HCT116 (cell line): ENCODE results near the gene SPATA17. TPM values are rescaled to one million over a fixed set of nuclear protein-coding genes. Genes with fewer than 3 reads are reported as not detected.

Experiments used
- ATAC-seq: fragments of 200-7000 bp; cut with Tn5 transposase; 2 replicates; pipeline ENCODE4 v1.9.1; 2020; ENCODE audit warnings: mild to moderate bottlenecking, moderate library complexity
- BruUV-seq: library from RNA; stranded (reverse); fragments of 400-500 nt; replicated peaks from 2 replicates; lab custom pipeline; 2021; lab: Mats Ljungman, UMichigan
- CTCF ChIA-PET: fragments of 300-600 bp; sonication (Branson Sonifier 250); formaldehyde crosslinking; loops from one replicate; lab custom pipeline; 2021; ENCODE audit warnings: antibody characterized with exemption; lab: Charles Lee
- POLR2A ChIA-PET: fragments of 300-600, 350-600 bp; sonication (Branson Sonifier 250); formaldehyde crosslinking; loops from one replicate; lab custom pipeline; 2021; ENCODE audit warnings: antibody characterized with exemption; lab: Charles Lee
- RAD21 ChIA-PET, 2 experiments: fragments of 300-600 bp; sonication (Branson Sonifier 250); formaldehyde crosslinking; loops; one replicate each; lab custom pipeline; 2023; ENCODE audit warnings: low total read pairs in 2 of 2; ENCODE audit not compliant: uncharacterized antibody in 2 of 2, unreplicated experiment in 2 of 2, low non-redundant PET in 1 of 2; lab: Charles Lee
- DNase-seq: peaks from one replicate; pipeline ENCODE4 v3.0.0-alpha.2; 2010; ENCODE audit warnings: low read depth, low spot score
- H2AFZ ChIP-seq: fragments of 200-600 bp; shearing (Covaris generic), sonication (generic); 2 replicates; pipeline ENCODE4 v1.6.1; 2017; ENCODE audit warnings: low read depth, mixed run types, mixed read lengths, antibody characterized with exemption, low read length; ENCODE audit not compliant: poor library complexity, severe bottlenecking
- H3K27ac ChIP-seq: 2 replicates; pipeline ENCODE4 v1.5.1; 2012; ENCODE audit warnings: low read depth, low read length
- H3K27me3 ChIP-seq: fragments of 200-600 bp; sonication (generic); 2 replicates; pipeline ENCODE4 v1.6.1; 2016; ENCODE audit warnings: mixed run types, low read length, mixed read lengths; ENCODE audit not compliant: insufficient read depth
- H3K36me3 ChIP-seq, 2 experiments: fragments of 200-500 bp in 1 of 2; fragments of 200-600 bp in 1 of 2; sonication (Bioruptor generic) in 1 of 2; sonication (generic) in 1 of 2; 2 replicates each; pipeline versions ENCODE4 v1.5.1 to v1.6.1; 2014 to 2016; ENCODE audit warnings: low read length in 2 of 2, inconsistent platforms in 1 of 2, mixed read lengths in 1 of 2, mixed run types in 1 of 2; ENCODE audit not compliant: insufficient read depth in 2 of 2, control insufficient read depth in 1 of 2
- H3K4me1 ChIP-seq, 2 experiments: fragments of 200-600 bp in 1 of 2; sonication (generic) in 1 of 2; 2 replicates each; pipeline versions ENCODE4 v1.5.1 to v1.6.1; 2012 to 2017; ENCODE audit warnings: low read length in 2 of 2, inconsistent platforms in 1 of 2, mild to moderate bottlenecking in 1 of 2, mixed read lengths in 1 of 2, mixed run types in 1 of 2, moderate library complexity in 1 of 2; ENCODE audit not compliant: insufficient read depth in 2 of 2, control insufficient read depth in 1 of 2
- H3K4me2 ChIP-seq: fragments of 200-600 bp; sonication (generic); 2 replicates; pipeline ENCODE4 v1.6.1; 2017; ENCODE audit warnings: mixed run types, low read length, mixed read lengths
- H3K4me3 ChIP-seq, 2 experiments: fragments of 200-600 bp in 1 of 2; sonication (generic) in 1 of 2; replicated peaks in 1 of 2; 2 replicates each; pipeline ENCODE4 v1.5.1; 2011 to 2016; ENCODE audit warnings: low read length in 2 of 2, control low read depth in 1 of 2, low read depth in 1 of 2, mild to moderate bottlenecking in 1 of 2, mixed read lengths in 1 of 2, mixed run types in 1 of 2
- H3K79me2 ChIP-seq: fragments of 200-600 bp; sonication (generic); 2 replicates; pipeline ENCODE4 v1.6.1; 2017; ENCODE audit warnings: mild to moderate bottlenecking, mixed run types, low read length, moderate library complexity, mixed read lengths; ENCODE audit not compliant: insufficient read depth
- H3K9ac ChIP-seq: fragments of 200-600 bp; sonication (generic); 2 replicates; pipeline ENCODE4 v1.6.1; 2016; ENCODE audit warnings: low read length, mixed read lengths
- H3K9me2 ChIP-seq: fragments of 200-600 bp; sonication (generic), shearing (Covaris generic); 2 replicates; pipeline ENCODE4 v1.6.1; 2017; ENCODE audit warnings: mixed run types, mild to moderate bottlenecking, moderate library complexity; ENCODE audit not compliant: insufficient read depth
- H3K9me3 ChIP-seq, 2 experiments: fragments of 200-500 bp in 1 of 2; fragments of 200-600 bp in 1 of 2; sonication (Bioruptor generic) in 1 of 2; sonication (generic) in 1 of 2; 2 replicates each; pipeline ENCODE4 v1.6.1; 2014 to 2017; ENCODE audit warnings: low read length in 2 of 2, mixed read lengths in 2 of 2, inconsistent platforms in 1 of 2, low read depth in 1 of 2, mild to moderate bottlenecking in 1 of 2, mixed run types in 1 of 2, moderate library complexity in 1 of 2; ENCODE audit not compliant: control insufficient read depth in 1 of 2, insufficient read depth in 1 of 2
- H4K20me1 ChIP-seq: fragments of 200-600 bp; sonication (generic), shearing (Covaris generic); 2 replicates; pipeline ENCODE4 v1.6.1; 2017; ENCODE audit warnings: mixed run types, mild to moderate bottlenecking, moderate library complexity; ENCODE audit not compliant: insufficient read depth
- ELF1 ChIP-seq: IDR thresholded peaks from 2 replicates; pipeline ENCODE4 v1.6.1; 2012; ENCODE audit warnings: low read depth, borderline replicate concordance
- EZH2 ChIP-seq: fragments of 200-600 bp; sonication (generic); IDR thresholded peaks from 2 replicates; pipeline ENCODE4 v1.6.1; 2017; ENCODE audit warnings: antibody characterized with exemption, mixed run types
- EZH2phosphoT487 ChIP-seq: fragments of 200-600 bp; IDR thresholded peaks from 2 replicates; pipeline ENCODE4 v1.6.1; 2018; ENCODE audit warnings: antibody characterized with exemption, borderline replicate concordance
- FOSL1 ChIP-seq: IDR thresholded peaks from 2 replicates; pipeline ENCODE4 v1.6.1; 2012; ENCODE audit warnings: low read depth
- JUND ChIP-seq: IDR thresholded peaks from 2 replicates; pipeline ENCODE4 v1.6.1; 2012
- POLR2A ChIP-seq: IDR thresholded peaks from 2 replicates; pipeline ENCODE4 v1.7.0; 2011; ENCODE audit warnings: borderline replicate concordance; ENCODE audit not compliant: insufficient read depth, insufficient read length; ENCODE audit errors: extremely low read depth
- RAD21 ChIP-seq: IDR thresholded peaks from 2 replicates; pipeline ENCODE4 v1.6.1; 2012; ENCODE audit warnings: low read depth, mild to moderate bottlenecking
- SRF ChIP-seq: IDR thresholded peaks from 2 replicates; pipeline ENCODE4 v1.6.1; 2012; ENCODE audit warnings: low read depth
- TCF7L2 ChIP-seq: IDR thresholded peaks from 2 replicates; pipeline ENCODE4 v1.7.0; 2011; ENCODE audit warnings: borderline replicate concordance, inconsistent platforms; ENCODE audit not compliant: insufficient read depth, insufficient read length; ENCODE audit errors: extremely low read depth
- intact Hi-C: fragments of 100-400 bp; cut with micrococcal nuclease; formaldehyde crosslinking; loops from 2 replicates; pipeline ENCODE4 v1.10.0; 2022
- total RNA-seq: library from RNA; stranded (reverse); gene quantifications from one replicate; pipeline ENCODE4 v1.2.1, GENCODE V29; 2021; ENCODE audit not compliant: unreplicated experiment
- TF ChIP-seq, protein P1 (sequence below), 3 experiments: fragments of 200-600 bp in 1 of 3; sonication (generic) in 1 of 3; IDR thresholded peaks in 2 of 3; conservative IDR thresholded peaks in 1 of 3; 2 replicates each; pipeline ENCODE4 v1.5.1; 2012 to 2017; ENCODE audit warnings: low read depth in 2 of 3, low read length in 2 of 3, antibody characterized with exemption in 1 of 3, borderline replicate concordance in 1 of 3, control low read depth in 1 of 3, mild to moderate bottlenecking in 1 of 3, mixed read lengths in 1 of 3, mixed run types in 1 of 3, moderate library complexity in 1 of 3; ENCODE audit not compliant: insufficient read depth in 1 of 3
- TF ChIP-seq, protein P2 (sequence below): IDR thresholded peaks from 2 replicates; pipeline ENCODE4 v1.6.1; 2012; ENCODE audit warnings: low read depth
- TF ChIP-seq, protein P3 (sequence below): IDR thresholded peaks from 2 replicates; pipeline ENCODE4 v1.6.1; 2011; ENCODE audit warnings: mild to moderate bottlenecking, low read length, moderate library complexity; ENCODE audit not compliant: insufficient replicate concordance; ENCODE audit errors: extremely low read depth

Gene SPATA17
- total RNA-seq, 1 experiment from 2014 or later: 2.5 TPM

DNA sequence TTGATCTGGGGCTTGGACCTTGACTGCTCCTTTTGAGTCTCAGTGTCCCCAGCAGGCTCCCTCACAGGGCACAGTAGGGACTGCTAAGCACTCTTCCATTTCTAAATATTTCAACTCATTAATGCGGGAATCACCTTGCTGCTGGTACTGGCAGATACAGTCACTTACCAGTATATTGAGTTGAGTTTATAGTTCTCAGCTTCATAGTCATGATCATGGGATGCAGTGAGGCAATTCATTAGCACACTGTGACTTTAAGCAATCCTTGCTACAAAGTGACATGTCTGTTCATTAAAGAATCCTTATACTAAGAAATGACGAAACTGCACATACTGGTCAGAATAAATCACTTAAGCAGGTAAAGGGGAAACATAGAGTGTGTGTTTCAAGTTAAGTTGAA, 240.8 kb downstream of the SPATA17 start (continued):
- TF ChIP-seq, protein P1, sequence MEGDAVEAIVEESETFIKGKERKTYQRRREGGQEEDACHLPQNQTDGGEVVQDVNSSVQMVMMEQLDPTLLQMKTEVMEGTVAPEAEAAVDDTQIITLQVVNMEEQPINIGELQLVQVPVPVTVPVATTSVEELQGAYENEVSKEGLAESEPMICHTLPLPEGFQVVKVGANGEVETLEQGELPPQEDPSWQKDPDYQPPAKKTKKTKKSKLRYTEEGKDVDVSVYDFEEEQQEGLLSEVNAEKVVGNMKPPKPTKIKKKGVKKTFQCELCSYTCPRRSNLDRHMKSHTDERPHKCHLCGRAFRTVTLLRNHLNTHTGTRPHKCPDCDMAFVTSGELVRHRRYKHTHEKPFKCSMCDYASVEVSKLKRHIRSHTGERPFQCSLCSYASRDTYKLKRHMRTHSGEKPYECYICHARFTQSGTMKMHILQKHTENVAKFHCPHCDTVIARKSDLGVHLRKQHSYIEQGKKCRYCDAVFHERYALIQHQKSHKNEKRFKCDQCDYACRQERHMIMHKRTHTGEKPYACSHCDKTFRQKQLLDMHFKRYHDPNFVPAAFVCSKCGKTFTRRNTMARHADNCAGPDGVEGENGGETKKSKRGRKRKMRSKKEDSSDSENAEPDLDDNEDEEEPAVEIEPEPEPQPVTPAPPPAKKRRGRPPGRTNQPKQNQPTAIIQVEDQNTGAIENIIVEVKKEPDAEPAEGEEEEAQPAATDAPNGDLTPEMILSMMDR (IDR thresholded peaks at IDR 0.05 in 2 of 3, conservative IDR thresholded peaks at IDR 0.05 in 1 of 3; ENCODE audit: borderline replicate concordance in 1 of 3, insufficient read depth in 1 of 3, low read depth in 2 of 3, low read length in 2 of 3): no peak
- TF ChIP-seq ELF1: no peak
- TF ChIP-seq POLR2A: no peak
- no peak for TF ChIP-seq JUND

DNA sequence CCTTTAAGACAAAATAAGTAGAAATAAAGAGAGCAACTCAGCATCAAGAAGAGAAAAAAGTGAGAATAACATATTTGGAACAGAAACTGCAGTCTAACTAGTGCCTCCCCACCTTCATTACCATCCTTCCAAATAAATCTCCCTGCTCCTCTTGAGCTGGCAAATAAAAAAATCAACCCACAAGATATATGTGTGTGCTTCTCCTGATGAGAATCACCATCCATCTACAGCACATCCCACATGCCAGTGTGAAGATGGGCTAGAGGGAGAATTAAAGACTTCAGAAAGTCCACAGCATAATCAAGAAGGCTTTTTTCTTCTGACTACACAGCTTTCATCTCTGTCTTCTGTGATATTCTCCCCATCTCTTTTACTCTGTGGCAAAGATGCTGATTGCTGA, 244.1 kb downstream of the SPATA17 start:
- no peak overlapping the region for H3K4me2 ChIP-seq
- no peaks in the 10 kb centered on the region for H3K36me3 ChIP-seq
- H3K79me2 ChIP-seq: no peaks in the 10 kb centered on the region
- no peaks in the 10 kb centered on the region for H3K9me2 ChIP-seq
- H3K27ac ChIP-seq: no peak overlapping the region
- TF ChIP-seq, protein P1 (IDR thresholded peaks at IDR 0.05 in 2 of 3, conservative IDR thresholded peaks at IDR 0.05 in 1 of 3; ENCODE audit: borderline replicate concordance in 1 of 3, insufficient read depth in 1 of 3, low read depth in 2 of 3, low read length in 2 of 3): no peak
- no peak for TF ChIP-seq POLR2A
- TF ChIP-seq RAD21: no peak
- TF ChIP-seq, protein P2, sequence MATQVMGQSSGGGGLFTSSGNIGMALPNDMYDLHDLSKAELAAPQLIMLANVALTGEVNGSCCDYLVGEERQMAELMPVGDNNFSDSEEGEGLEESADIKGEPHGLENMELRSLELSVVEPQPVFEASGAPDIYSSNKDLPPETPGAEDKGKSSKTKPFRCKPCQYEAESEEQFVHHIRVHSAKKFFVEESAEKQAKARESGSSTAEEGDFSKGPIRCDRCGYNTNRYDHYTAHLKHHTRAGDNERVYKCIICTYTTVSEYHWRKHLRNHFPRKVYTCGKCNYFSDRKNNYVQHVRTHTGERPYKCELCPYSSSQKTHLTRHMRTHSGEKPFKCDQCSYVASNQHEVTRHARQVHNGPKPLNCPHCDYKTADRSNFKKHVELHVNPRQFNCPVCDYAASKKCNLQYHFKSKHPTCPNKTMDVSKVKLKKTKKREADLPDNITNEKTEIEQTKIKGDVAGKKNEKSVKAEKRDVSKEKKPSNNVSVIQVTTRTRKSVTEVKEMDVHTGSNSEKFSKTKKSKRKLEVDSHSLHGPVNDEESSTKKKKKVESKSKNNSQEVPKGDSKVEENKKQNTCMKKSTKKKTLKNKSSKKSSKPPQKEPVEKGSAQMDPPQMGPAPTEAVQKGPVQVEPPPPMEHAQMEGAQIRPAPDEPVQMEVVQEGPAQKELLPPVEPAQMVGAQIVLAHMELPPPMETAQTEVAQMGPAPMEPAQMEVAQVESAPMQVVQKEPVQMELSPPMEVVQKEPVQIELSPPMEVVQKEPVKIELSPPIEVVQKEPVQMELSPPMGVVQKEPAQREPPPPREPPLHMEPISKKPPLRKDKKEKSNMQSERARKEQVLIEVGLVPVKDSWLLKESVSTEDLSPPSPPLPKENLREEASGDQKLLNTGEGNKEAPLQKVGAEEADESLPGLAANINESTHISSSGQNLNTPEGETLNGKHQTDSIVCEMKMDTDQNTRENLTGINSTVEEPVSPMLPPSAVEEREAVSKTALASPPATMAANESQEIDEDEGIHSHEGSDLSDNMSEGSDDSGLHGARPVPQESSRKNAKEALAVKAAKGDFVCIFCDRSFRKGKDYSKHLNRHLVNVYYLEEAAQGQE: no peak
- TF ChIP-seq, protein P3, sequence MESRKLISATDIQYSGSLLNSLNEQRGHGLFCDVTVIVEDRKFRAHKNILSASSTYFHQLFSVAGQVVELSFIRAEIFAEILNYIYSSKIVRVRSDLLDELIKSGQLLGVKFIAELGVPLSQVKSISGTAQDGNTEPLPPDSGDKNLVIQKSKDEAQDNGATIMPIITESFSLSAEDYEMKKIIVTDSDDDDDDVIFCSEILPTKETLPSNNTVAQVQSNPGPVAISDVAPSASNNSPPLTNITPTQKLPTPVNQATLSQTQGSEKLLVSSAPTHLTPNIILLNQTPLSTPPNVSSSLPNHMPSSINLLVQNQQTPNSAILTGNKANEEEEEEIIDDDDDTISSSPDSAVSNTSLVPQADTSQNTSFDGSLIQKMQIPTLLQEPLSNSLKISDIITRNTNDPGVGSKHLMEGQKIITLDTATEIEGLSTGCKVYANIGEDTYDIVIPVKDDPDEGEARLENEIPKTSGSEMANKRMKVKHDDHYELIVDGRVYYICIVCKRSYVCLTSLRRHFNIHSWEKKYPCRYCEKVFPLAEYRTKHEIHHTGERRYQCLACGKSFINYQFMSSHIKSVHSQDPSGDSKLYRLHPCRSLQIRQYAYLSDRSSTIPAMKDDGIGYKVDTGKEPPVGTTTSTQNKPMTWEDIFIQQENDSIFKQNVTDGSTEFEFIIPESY: no peak
- TF ChIP-seq EZH2phosphoT487: no peak
- no peak for TF ChIP-seq FOSL1
- TF ChIP-seq TCF7L2: no peak
- no peak for TF ChIP-seq SRF
- no peak for TF ChIP-seq EZH2
- intact Hi-C loops: no loop called here
- H4K20me1 ChIP-seq: no peaks in the 10 kb centered on the region
- CTCF ChIA-PET: no interaction called here
- H3K27me3 ChIP-seq: no peaks in the 10 kb centered on the region
- no peak overlapping the region for H3K4me3 ChIP-seq
- POLR2A ChIA-PET: no interaction called here
- H3K9ac ChIP-seq: no peak overlapping the region
- BruUV-seq: no TSS peak
- RAD21 ChIA-PET: no interaction called here
- no peak overlapping the region for H2AFZ ChIP-seq
- DNase-seq (no peak), ATAC-seq (no peak)
- no peaks in the 10 kb centered on the region for H3K4me1 ChIP-seq
- H3K9me3 ChIP-seq: no peaks in the 10 kb centered on the region
